Measurements from ENCODE around the gene TTC27.
"Not testable (repeated sequence)": the region's sequence is repeated elsewhere in the genome, so short reads cannot be mapped to it uniquely, and the experiment has no call there.

Gene TTC27

GRCh38 chr2:32807662-32808061 is 179.8 kb downstream of the TTC27 start:
- DNase-seq (ENCODE audit: low read depth in 2 of 2): no peak

GRCh38 chr2:32810909-32811495 is 183.2 kb downstream of the TTC27 start:
- no peak for DNase-seq (ENCODE audit: low read depth in 2 of 2)

GRCh38 chr2:32811696-32812095 is 183.8 kb downstream of the TTC27 start:
- DNase-seq (ENCODE audit: low read depth in 2 of 2): no peak

GRCh38 chr2:32812316-32812715 is 184.5 kb downstream of the TTC27 start:
- DNase-seq (ENCODE audit: low read depth in 2 of 2): no peak

- DNase-seq (ENCODE audit: low read depth in 2 of 2): no peak
Observed at GRCh38 chr2:32820088-32820487, 192.2 kb downstream of the TTC27 start.

GRCh38 chr2:32820701-32821100 is 192.9 kb downstream of the TTC27 start:
- no peak for DNase-seq (ENCODE audit: low read depth in 2 of 2)

- DNase-seq (ENCODE audit: low read depth in 2 of 2): no peak
Observed at GRCh38 chr2:32824070-32824809, 196.4 kb downstream of the TTC27 start.

GRCh38 chr2:32825291-32825712 is 197.5 kb downstream of the TTC27 start:
- DNase-seq (ENCODE audit: low read depth in 2 of 2): no peak

- no peak for DNase-seq (ENCODE audit: low read depth in 2 of 2)
Observed at GRCh38 chr2:32830196-32830595, 202.3 kb downstream of the TTC27 start.

GRCh38 chr2:32832821-32833220 is 205.0 kb downstream of the TTC27 start:
- no peak for DNase-seq (ENCODE audit: low read depth in 2 of 2)

- DNase-seq (ENCODE audit: low read depth in 2 of 2): no peak
Observed at GRCh38 chr2:32833709-32834108, 205.9 kb downstream of the TTC27 start.

GRCh38 chr2:32835148-32835547 is 207.3 kb downstream of the TTC27 start:
- no peak for DNase-seq (ENCODE audit: low read depth in 2 of 2)

GRCh38 chr2:32836933-32837332 is 209.1 kb downstream of the TTC27 start:
- no peak for DNase-seq (ENCODE audit: low read depth in 2 of 2)

GRCh38 chr2:32838418-32838817 is 210.6 kb downstream of the TTC27 start:
- no peak for DNase-seq (ENCODE audit: low read depth in 2 of 2)

- DNase-seq (ENCODE audit: low read depth in 2 of 2): no peak
Observed at GRCh38 chr2:32838949-32839348, 211.1 kb downstream of the TTC27 start.

GRCh38 chr2:32841931-32842898 is 214.4 kb downstream of the TTC27 start:
- no peak for DNase-seq (ENCODE audit: low read depth in 2 of 2)

GRCh38 chr2:32843699-32844098 is 215.8 kb downstream of the TTC27 start:
- DNase-seq (ENCODE audit: low read depth in 2 of 2): no peak

- no peak for DNase-seq (ENCODE audit: low read depth in 2 of 2)
Observed at GRCh38 chr2:32844253-32844652, 216.4 kb downstream of the TTC27 start.

- not testable (repeated sequence) for DNase-seq (ENCODE audit: low read depth in 2 of 2)
Observed at GRCh38 chr2:32846274-32846673, 218.4 kb downstream of the TTC27 start.

GRCh38 chr2:32847734-32848133 is 219.9 kb downstream of the TTC27 start:
- DNase-seq (ENCODE audit: low read depth in 2 of 2): no peak

GRCh38 chr2:32849456-32850194 is 221.8 kb downstream of the TTC27 start:
- DNase-seq (ENCODE audit: low read depth in 2 of 2): no peak

Data from stimulated activated CD8-positive, alpha-beta memory T cell treated with anti-CD3 and anti-CD28 coated beads, Interleukin-15, amount 100 ng/mL, for 48 hours (primary cell).